GM12878 (cell line): ENCODE data around the gene EVI2B. TPM values are rescaled to one million over a fixed set of nuclear protein-coding genes. Genes with fewer than 3 reads are reported as not detected.

Experiments
- ATAC-seq: fragments of 200-7000 bp; cut with Tn5 transposase; 3 replicates; pipeline ENCODE4 v1.9.1; 2020; ENCODE audit warnings: mild to moderate bottlenecking, moderate library complexity
- BruUV-seq: library from RNA; stranded (reverse); fragments of 400-500 nt; replicated peaks from 2 replicates; lab custom pipeline; 2021; lab: Mats Ljungman, UMichigan
- CTCF ChIA-PET: fragments of 300-600 bp; sonication (Branson Sonifier 250); formaldehyde crosslinking; extraction: SDS; loops from one replicate; lab custom pipeline; 2021; ENCODE audit warnings: inconsistent platforms; lab: Yijun Ruan, JAX
- POLR2A ChIA-PET: fragments of 350-600 bp; formaldehyde crosslinking; extraction: SDS; loops from one replicate; lab custom pipeline; 2021; ENCODE audit warnings: inconsistent platforms; lab: Charles Lee
- RAD21 ChIA-PET: fragments of 300-600 bp; sonication (Branson Sonifier 250); formaldehyde crosslinking; loops from one replicate; lab custom pipeline; 2023; ENCODE audit warnings: antibody characterized with exemption; ENCODE audit not compliant: unreplicated experiment; lab: Charles Lee
- SMC1A ChIA-PET: fragments of 300-600 bp; sonication (Branson Sonifier 250); formaldehyde crosslinking; loops from one replicate; lab custom pipeline; 2023; ENCODE audit not compliant: unreplicated experiment, uncharacterized antibody; lab: Charles Lee
- DNase-seq: peaks from one replicate; pipeline ENCODE4 v3.0.0-alpha.2; 2011; ENCODE audit warnings: low read depth, low spot score
- FAIRE-seq: peaks from 3 replicates; lab custom pipeline; 2011; peaks lifted over from hg19 to GRCh38; lab: Jason Lieb, UNC
- H2AFZ ChIP-seq: 2 replicates; pipeline ENCODE4 v1.6.0; 2011; ENCODE audit warnings: low read depth, low read length, control low read depth; ENCODE audit not compliant: control insufficient read depth
- H3K27ac ChIP-seq: 2 replicates; pipeline ENCODE4 v1.5.1; 2011; ENCODE audit warnings: control low read depth; ENCODE audit not compliant: control insufficient read depth, insufficient read depth
- H3K27me3 ChIP-seq, 2 experiments: replicated peaks in 1 of 2; 2 replicates each; pipeline versions ENCODE4 v1.6.0 to v1.6.1; 2011; ENCODE audit warnings: low read length in 1 of 2; ENCODE audit not compliant: control insufficient read depth in 2 of 2, insufficient read depth in 2 of 2
- H3K36me3 ChIP-seq, 2 experiments: 2 replicates each; pipeline ENCODE4 v1.5.1; 2011; ENCODE audit warnings: low read length in 1 of 2; ENCODE audit not compliant: control insufficient read depth in 2 of 2, insufficient read depth in 2 of 2
- H3K4me1 ChIP-seq: 2 replicates; pipeline ENCODE4 v1.6.1; 2011; ENCODE audit warnings: mild to moderate bottlenecking, low read length, moderate library complexity, mixed read lengths; ENCODE audit not compliant: control insufficient read depth, insufficient read depth
- H3K4me2 ChIP-seq: 2 replicates; pipeline ENCODE4 v1.6.0; 2011; ENCODE audit warnings: control low read depth; ENCODE audit not compliant: control insufficient read depth, insufficient read depth
- H3K4me3 ChIP-seq: fragments of 200-600 bp; sonication (generic); 2 replicates; pipeline ENCODE4 v1.5.1; 2016
- H3K79me2 ChIP-seq: 2 replicates; pipeline ENCODE4 v1.6.0; 2011; ENCODE audit warnings: low read length; ENCODE audit not compliant: control insufficient read depth, insufficient read depth
- H3K9ac ChIP-seq: 2 replicates; pipeline ENCODE4 v1.8.0; 2011; ENCODE audit warnings: low read length, control low read depth, mixed read lengths; ENCODE audit not compliant: control insufficient read depth, insufficient read depth
- H3K9me3 ChIP-seq: replicated peaks from 3 replicates; pipeline ENCODE4 v1.5.1; 2011; ENCODE audit warnings: mild to moderate bottlenecking, low read length; ENCODE audit not compliant: control insufficient read depth, insufficient read depth
- H4K20me1 ChIP-seq: 2 replicates; pipeline ENCODE4 v1.6.0; 2011; ENCODE audit not compliant: control insufficient read depth, insufficient read depth
- BCL11A ChIP-seq: IDR thresholded peaks from 2 replicates; pipeline ENCODE4 v1.6.1; 2011; ENCODE audit warnings: low read depth, low read length
- BCLAF1 ChIP-seq: fragments of 450-650 bp; IDR thresholded peaks from 2 replicates; pipeline ENCODE4 v1.6.1; 2017; ENCODE audit warnings: antibody characterized with exemption, mild to moderate bottlenecking, moderate library complexity
- GATAD2B ChIP-seq: fragments of 450-650 bp; conservative IDR thresholded peaks from 2 replicates; pipeline ENCODE4 v1.6.1; 2017; ENCODE audit warnings: low read depth, mild to moderate bottlenecking, moderate library complexity
- IKZF2 ChIP-seq, 2 experiments: fragments of 450-650 bp; IDR thresholded peaks; 2 replicates each; pipeline ENCODE4 v1.6.1; 2017; ENCODE audit warnings: mild to moderate bottlenecking in 2 of 2, moderate library complexity in 2 of 2
- NFXL1 ChIP-seq: fragments of 450-650 bp; IDR thresholded peaks from 2 replicates; pipeline ENCODE4 v1.6.1; 2017; ENCODE audit warnings: antibody characterized with exemption, mild to moderate bottlenecking, borderline replicate concordance
- NFYB ChIP-seq: IDR thresholded peaks from 2 replicates; pipeline ENCODE4 v1.6.1; 2011; ENCODE audit warnings: low read depth, mild to moderate bottlenecking, low read length, improper control_type of control experiment, moderate library complexity; ENCODE audit not compliant: insufficient read depth
- PAX5 ChIP-seq: IDR thresholded peaks from 2 replicates; pipeline ENCODE4 v1.6.1; 2011; ENCODE audit warnings: low read depth, low read length, borderline replicate concordance
- POLR2AphosphoS5 ChIP-seq: IDR thresholded peaks from 2 replicates; pipeline ENCODE4 v1.6.1; 2011; ENCODE audit warnings: mild to moderate bottlenecking, low read length, inconsistent platforms
- RAD21 ChIP-seq: IDR thresholded peaks from 2 replicates; pipeline ENCODE4 v1.6.1; 2011; ENCODE audit warnings: mild to moderate bottlenecking, low read depth, low read length, moderate library complexity; ENCODE audit not compliant: insufficient read depth
- RUNX3 ChIP-seq: IDR thresholded peaks from 2 replicates; pipeline ENCODE4 v1.6.1; 2012; ENCODE audit warnings: low read length, inconsistent platforms
- SREBF2 ChIP-seq: IDR thresholded peaks from 2 replicates; pipeline ENCODE4 v1.6.1; 2012; ENCODE audit warnings: mild to moderate bottlenecking, low read length
- YBX1 ChIP-seq: fragments of 450-650 bp; IDR thresholded peaks from 2 replicates; pipeline ENCODE4 v1.6.1; 2016; ENCODE audit warnings: antibody characterized with exemption
- YY1 ChIP-seq: IDR thresholded peaks from 2 replicates; pipeline ENCODE4 v1.6.1; 2011; ENCODE audit warnings: low read depth, mild to moderate bottlenecking, low read length
- WGBS: methylation state at CpG from one replicate; pipeline ENCODE4 v1.1.6; 2016; ENCODE audit warnings: low lambda C conversion rate; ENCODE audit not compliant: insufficient replicate concordance, insufficient coverage; ENCODE audit errors: missing lambda C conversion rate; 5-methylcytosine and 5-hydroxymethylcytosine counted together
- in situ Hi-C: fragments of 300-500 bp; cut with MboI; formaldehyde crosslinking; loops from 9 replicates; pipeline ENCODE4 v1.14.3; 2018; ENCODE audit warnings: mixed read lengths
- intact Hi-C: fragments of 100-400 bp; cut with micrococcal nuclease; formaldehyde crosslinking; loops from one replicate; pipeline ENCODE4 v1.14.2; 2022; ENCODE audit not compliant: unreplicated experiment
- polyA plus RNA-seq, 11 experiments: library from polyadenylated mRNA; depleted of rRNA in 4 of 11; unstranded in 6 of 11; stranded (reverse) in 5 of 11; fragments of >200 nt; fragmentation: Nextera tagmentation in 4 of 11; fragmentation: Illumina TruSeq in 1 of 11; extraction: Ambion mirVana in 4 of 11; extraction: Trizol in 1 of 11; gene quantifications; 1 replicate in 1 of 11; 2 replicates in 10 of 11; pipeline versions ENCODE4 v1.2.1 to v1.2.3, GENCODE V29; 2011 to 2016; ENCODE audit warnings: inconsistent platforms in 2 of 11, missing spikeins in 2 of 11, low read depth in 1 of 11
- total RNA-seq, 4 experiments: library from RNA; depleted of rRNA in 3 of 4; stranded (reverse); fragments of >200 nt in 3 of 4; fragmentation: Illumina TruSeq in 1 of 4; extraction: Trizol in 1 of 4; gene quantifications; 2 replicates each; pipeline versions ENCODE4 v1.2.1 to v1.2.3, GENCODE V29; 2013 to 2021
- TF ChIP-seq, protein P1 (sequence below): fragments of 150-350 bp; IDR thresholded peaks from 2 replicates; pipeline ENCODE4 v1.6.1; 2016; ENCODE audit warnings: low read depth, low read length

EVI2B gene
- total and polyA plus RNA-seq, 10 of the 15 experiments (the other 5 are each of a cell fraction or from before 2014, with no cell fraction given): 26.2 to 195 (median 52.0) TPM

- Histone ChIP-seq H3K36me3 (peaks cover 0 to 9% of the 10 kb centered on the region in 2 experiments; a peak in 3 of 4 replicates), H3K4me1 (no peaks in the 10 kb centered on the region)
- intact Hi-C loops: no loop called here
Observed at GRCh38 chr17:31339906-31340661, 26.2 kb upstream of the EVI2B start.

DNA sequence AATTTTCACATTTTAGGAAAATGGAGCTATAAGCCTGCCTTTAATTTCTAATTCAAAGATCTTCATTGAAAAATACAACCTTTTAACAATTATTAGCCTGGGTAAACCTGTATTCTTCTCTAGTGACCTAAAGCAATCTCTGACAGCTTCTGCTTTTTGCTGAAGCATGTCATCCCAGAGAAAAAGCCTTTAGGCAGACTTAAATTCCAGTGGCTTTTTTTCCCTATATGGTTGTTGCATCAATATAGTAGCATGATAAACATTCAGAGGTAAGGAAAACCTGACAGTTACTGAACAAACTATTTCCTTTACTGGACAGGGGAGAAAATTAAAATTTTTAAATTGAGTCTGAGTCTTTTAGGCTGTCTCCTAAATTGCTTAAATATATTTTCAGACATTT, 15.4 kb upstream of the EVI2B start:
- H3K4me1 ChIP-seq: no peaks in the 10 kb centered on the region
- H3K27ac ChIP-seq: no peak overlapping the region
- H4K20me1 ChIP-seq: no peaks in the 10 kb centered on the region
- no peak overlapping the region for H2AFZ ChIP-seq
- in situ Hi-C loops: no loop called here
- ChIA-PET SMC1A (interaction anchor here (0.6 to 1.5 kb wide), 3 partner anchors 9 to 11 kb away, joined by 4 to 5 read pairs (median 4); no protein-coding TSS in a partner anchor), POLR2A (no interaction called here), CTCF (no interaction called here), RAD21 (no interaction called here)
- peaks cover 2 to 7% of the 10 kb centered on the region in 2 experiments; a peak in 2 of 4 replicates for H3K36me3 ChIP-seq
- FAIRE-seq: no peak
- H3K9ac ChIP-seq: no peak overlapping the region
- intact Hi-C loops: no loop called here
- no peak for DNase-seq
- no peak; the same call in 2 of the 3 replicates for ATAC-seq
- H3K79me2 ChIP-seq: no peaks in the 10 kb centered on the region
- H3K9me3 ChIP-seq: no peaks in the 10 kb centered on the region
- H3K4me3 ChIP-seq: no peak overlapping the region
- no TSS peak for BruUV-seq
- H3K4me2 ChIP-seq: no peak overlapping the region
- H3K27me3 ChIP-seq: no peaks in the 10 kb centered on the region
- no peak for TF ChIP-seq RAD21
- TF ChIP-seq YY1: no peak
- TF ChIP-seq, protein P1, sequence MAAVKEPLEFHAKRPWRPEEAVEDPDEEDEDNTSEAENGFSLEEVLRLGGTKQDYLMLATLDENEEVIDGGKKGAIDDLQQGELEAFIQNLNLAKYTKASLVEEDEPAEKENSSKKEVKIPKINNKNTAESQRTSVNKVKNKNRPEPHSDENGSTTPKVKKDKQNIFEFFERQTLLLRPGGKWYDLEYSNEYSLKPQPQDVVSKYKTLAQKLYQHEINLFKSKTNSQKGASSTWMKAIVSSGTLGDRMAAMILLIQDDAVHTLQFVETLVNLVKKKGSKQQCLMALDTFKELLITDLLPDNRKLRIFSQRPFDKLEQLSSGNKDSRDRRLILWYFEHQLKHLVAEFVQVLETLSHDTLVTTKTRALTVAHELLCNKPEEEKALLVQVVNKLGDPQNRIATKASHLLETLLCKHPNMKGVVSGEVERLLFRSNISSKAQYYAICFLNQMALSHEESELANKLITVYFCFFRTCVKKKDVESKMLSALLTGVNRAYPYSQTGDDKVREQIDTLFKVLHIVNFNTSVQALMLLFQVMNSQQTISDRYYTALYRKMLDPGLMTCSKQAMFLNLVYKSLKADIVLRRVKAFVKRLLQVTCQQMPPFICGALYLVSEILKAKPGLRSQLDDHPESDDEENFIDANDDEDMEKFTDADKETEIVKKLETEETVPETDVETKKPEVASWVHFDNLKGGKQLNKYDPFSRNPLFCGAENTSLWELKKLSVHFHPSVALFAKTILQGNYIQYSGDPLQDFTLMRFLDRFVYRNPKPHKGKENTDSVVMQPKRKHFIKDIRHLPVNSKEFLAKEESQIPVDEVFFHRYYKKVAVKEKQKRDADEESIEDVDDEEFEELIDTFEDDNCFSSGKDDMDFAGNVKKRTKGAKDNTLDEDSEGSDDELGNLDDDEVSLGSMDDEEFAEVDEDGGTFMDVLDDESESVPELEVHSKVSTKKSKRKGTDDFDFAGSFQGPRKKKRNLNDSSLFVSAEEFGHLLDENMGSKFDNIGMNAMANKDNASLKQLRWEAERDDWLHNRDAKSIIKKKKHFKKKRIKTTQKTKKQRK: no peak
- TF ChIP-seq SREBF2: no peak
- TF ChIP-seq GATAD2B: no peak
- TF ChIP-seq BCLAF1: no peak
- no peak for TF ChIP-seq BCL11A
- TF ChIP-seq POLR2AphosphoS5: no peak

More at GRCh38 chr17:31339906-31340661, 26.2 kb upstream of the EVI2B start:
- Histone ChIP-seq H3K9me3 (no peaks in the 10 kb centered on the region), H3K27me3 (no peaks in the 10 kb centered on the region), H3K9ac (no peak overlapping the region), H3K79me2 (no peaks in the 10 kb centered on the region), H3K27ac (no peak overlapping the region), H3K4me2 (no peak overlapping the region), H3K4me3 (no peak overlapping the region), H2AFZ (no peak overlapping the region)
- ChIA-PET SMC1A (interaction anchor here (0.6 to 1.5 kb wide), 11 partner anchors 10 to 490 kb away, joined by 3 to 5 read pairs (median 4); no protein-coding TSS in a partner anchor), CTCF (interaction anchor here (1.1 kb wide), 1 partner anchor 32 kb away, joined by 4 read pairs; no protein-coding TSS in a partner anchor), RAD21 (interaction anchor here (1.2 to 1.3 kb wide), 2 partner anchors 33 to 89 kb away, joined by 3 to 4 read pairs; no protein-coding TSS in a partner anchor), POLR2A (interaction anchor here (0.6 to 1.2 kb wide), 5 partner anchors 28 to 443 kb away, joined by 3 to 5 read pairs (median 3); no protein-coding TSS in a partner anchor)
- no TSS peak for BruUV-seq
- no peak for DNase-seq
- in situ Hi-C loops: no loop called here
- 95% methylated on average over 6 of the region's 6 CpGs for WGBS
- FAIRE-seq: peak; percentile 31
- no peak for ATAC-seq
- TF ChIP-seq RUNX3 (no peak), NFXL1 (no peak), YBX1 (no peak), NFYB (no peak), IKZF2 (IDR thresholded peaks at IDR 0.05) (no peak), PAX5 (no peak)
- TF ChIP-seq, all 136 proteins: peak for 0
- no peaks in the 10 kb centered on the region for H4K20me1 ChIP-seq
